Neural cell (in vitro differentiated cells): Measurements from ENCODE around the gene ZFP90. TPM values are rescaled to one million over a fixed set of nuclear protein-coding genes. Genes with fewer than 3 reads are reported as not detected.

Source experiments
- H2AFZ ChIP-seq: fragments of 200-600, 300-800 bp; sonication (generic), shearing (Covaris generic); 2 replicates; pipeline ENCODE4 v1.6.0; 2014; ENCODE audit warnings: low read depth, mild to moderate bottlenecking, antibody characterized with exemption, low read length, moderate library complexity
- H3F3A ChIP-seq: fragments of 200-600 bp; shearing (Covaris generic); 2 replicates; pipeline ENCODE4 v1.6.1; 2016; ENCODE audit warnings: mild to moderate bottlenecking, moderate library complexity, mixed read lengths, antibody characterized with exemption, low read length; ENCODE audit not compliant: insufficient read depth, poor library complexity, severe bottlenecking
- H3K27ac ChIP-seq: fragments of 200-600, 300-800 bp; sonication (generic), shearing (Covaris generic); 2 replicates; pipeline ENCODE4 v1.5.1; 2014; ENCODE audit warnings: mild to moderate bottlenecking, low read length, moderate library complexity
- H3K27me3 ChIP-seq: fragments of 300-800, 200-600 bp; sonication (generic), shearing (Covaris generic); 2 replicates; pipeline ENCODE4 v1.6.0; 2014; ENCODE audit warnings: mild to moderate bottlenecking, low read depth, low read length, moderate library complexity; ENCODE audit not compliant: insufficient read depth
- H3K36me3 ChIP-seq: fragments of 300-800, 200-600 bp; sonication (generic), shearing (Covaris generic); 2 replicates; pipeline ENCODE4 v1.5.1; 2014; ENCODE audit warnings: mild to moderate bottlenecking, antibody characterized with exemption, low read length, moderate library complexity; ENCODE audit not compliant: insufficient read depth
- H3K4me2 ChIP-seq: fragments of 300-800, 200-600 bp; sonication (generic), shearing (Covaris generic); 2 replicates; pipeline ENCODE4 v1.6.0; 2014; ENCODE audit warnings: mild to moderate bottlenecking, low read length
- H3K4me3 ChIP-seq: fragments of 300-800, 200-600 bp; sonication (generic), shearing (Covaris generic); 2 replicates; pipeline ENCODE4 v1.5.1; 2014; ENCODE audit warnings: mild to moderate bottlenecking, low read length, moderate library complexity
- H3K79me2 ChIP-seq: fragments of 200-600 bp; shearing (Covaris generic); replicated peaks from 2 replicates; pipeline ENCODE4 v1.6.0; 2014; ENCODE audit warnings: mild to moderate bottlenecking, low read length, moderate library complexity; ENCODE audit not compliant: insufficient read depth
- H3K9ac ChIP-seq: fragments of 300-800, 200-600 bp; sonication (generic), shearing (Covaris generic); 2 replicates; pipeline ENCODE4 v1.6.1; 2016; ENCODE audit warnings: mild to moderate bottlenecking, low read length, mixed read lengths
- H3K9me2 ChIP-seq: fragments of 200-600 bp; shearing (Covaris generic); 2 replicates; pipeline ENCODE4 v1.6.1; 2016; ENCODE audit warnings: mild to moderate bottlenecking, low read length, mixed read lengths; ENCODE audit not compliant: insufficient read depth
- H3K9me3 ChIP-seq: fragments of 200-600, 300-800 bp; sonication (generic), shearing (Covaris generic); 2 replicates; pipeline ENCODE4 v1.6.1; 2016; ENCODE audit warnings: mild to moderate bottlenecking, mixed run types, low read length, moderate library complexity, mixed read lengths
- H4K20me1 ChIP-seq: fragments of 200-600 bp; shearing (Covaris generic); 2 replicates; pipeline ENCODE4 v1.6.1; 2016; ENCODE audit warnings: mild to moderate bottlenecking, mixed run types; ENCODE audit not compliant: insufficient read depth
- CTCF ChIP-seq: fragments of 450-650 bp; IDR thresholded peaks from 2 replicates; pipeline ENCODE4 v1.5.1; 2014; ENCODE audit warnings: antibody characterized with exemption, mild to moderate bottlenecking, moderate library complexity; ENCODE audit not compliant: poor library complexity, severe bottlenecking
- EP300 ChIP-seq: fragments of 450-650 bp; conservative IDR thresholded peaks from 2 replicates; pipeline ENCODE4 v1.6.1; 2014; ENCODE audit warnings: antibody characterized with exemption, mild to moderate bottlenecking, moderate library complexity; ENCODE audit not compliant: poor library complexity, severe bottlenecking
- EZH2 ChIP-seq: fragments of 200-600, 300-800 bp; shearing (Covaris generic), sonication (generic); IDR thresholded peaks from 2 replicates; pipeline ENCODE4 v1.6.1; 2014; ENCODE audit warnings: antibody characterized with exemption, low read length, borderline replicate concordance, mild to moderate bottlenecking; ENCODE audit not compliant: insufficient read depth, poor library complexity, severe bottlenecking
- MXI1 ChIP-seq: fragments of 450-650 bp; conservative IDR thresholded peaks from 2 replicates; pipeline ENCODE4 v1.6.1; 2014; ENCODE audit warnings: antibody characterized with exemption, mild to moderate bottlenecking; ENCODE audit not compliant: poor library complexity, severe bottlenecking
- POLR2AphosphoS5 ChIP-seq: IDR thresholded peaks from 2 replicates; pipeline ENCODE4 v1.6.1; 2012
- RAD21 ChIP-seq: fragments of 450-650 bp; conservative IDR thresholded peaks from 2 replicates; pipeline ENCODE4 v1.6.1; 2014; ENCODE audit warnings: antibody characterized with exemption, mild to moderate bottlenecking, moderate library complexity
- REST ChIP-seq: IDR thresholded peaks from 2 replicates; pipeline ENCODE4 v1.6.1; 2012; ENCODE audit warnings: borderline replicate concordance
- SMC3 ChIP-seq: fragments of 450-650 bp; conservative IDR thresholded peaks from 2 replicates; pipeline ENCODE4 v1.6.1; 2014; ENCODE audit warnings: antibody characterized with exemption, mild to moderate bottlenecking, moderate library complexity; ENCODE audit not compliant: poor library complexity
- TAF1 ChIP-seq: IDR thresholded peaks from 2 replicates; pipeline ENCODE4 v1.6.1; 2012; ENCODE audit warnings: low read depth
- polyA plus RNA-seq: library from polyadenylated mRNA; depleted of rRNA; stranded (reverse); fragments of >200 nt; gene quantifications from 2 replicates; pipeline ENCODE4 v1.2.3, GENCODE V29; 2014

The ZFP90 gene
- polyA plus RNA-seq, 1 donor from 2014 or later: 73.6 TPM

GRCh38 chr16:68514511-68514910, 24.6 kb upstream of the ZFP90 start:
- Histone ChIP-seq H3K9me2 (no peaks in the 10 kb centered on the region), H3K79me2 (no peaks in the 10 kb centered on the region), H3K4me2 (no peak overlapping the region), H3K4me3 (no peak overlapping the region), H4K20me1 (no peaks in the 10 kb centered on the region), H3F3A (no peaks in the 10 kb centered on the region), H3K9ac (no peak overlapping the region), H3K36me3 (no peaks in the 10 kb centered on the region), H3K27ac (no peak overlapping the region), H2AFZ (no peak overlapping the region), H3K27me3 (no peaks in the 10 kb centered on the region), H3K9me3 (no peaks in the 10 kb centered on the region)
- TF ChIP-seq REST (no peak), EZH2 (no peak), TAF1 (no peak), RAD21 (no peak)

GRCh38 chr16:68517606-68518166, 21.4 kb upstream of the ZFP90 start:
- no peak overlapping the region for H3K4me2 ChIP-seq
- no peak for TF ChIP-seq RAD21
- TF ChIP-seq POLR2AphosphoS5: no peak
- TF ChIP-seq EZH2: no peak
- TF ChIP-seq SMC3: no peak
- no peak for TF ChIP-seq MXI1
- no peak for TF ChIP-seq TAF1
- TF ChIP-seq REST: no peak
- no peak for TF ChIP-seq EP300
- no peak for TF ChIP-seq CTCF
- H3K27ac ChIP-seq: no peak overlapping the region
- no peak overlapping the region for H3K9ac ChIP-seq
- H3K9me3 ChIP-seq: no peaks in the 10 kb centered on the region
- no peaks in the 10 kb centered on the region for H3K36me3 ChIP-seq
- H3K4me3 ChIP-seq: no peak overlapping the region
- no peaks in the 10 kb centered on the region for H3K79me2 ChIP-seq
- H3K9me2 ChIP-seq: no peaks in the 10 kb centered on the region
- no peak overlapping the region for H2AFZ ChIP-seq
- no peaks in the 10 kb centered on the region for H3F3A ChIP-seq
- H4K20me1 ChIP-seq: no peaks in the 10 kb centered on the region
- no peaks in the 10 kb centered on the region for H3K27me3 ChIP-seq
